HG03064 (cell line): ENCODE data around the gene TMED7.
A peak's percentile ranks its signal among the peaks of the same experiment; 100 is the strongest.

Experiments
- ATAC-seq: cut with Tn5 transposase; IDR thresholded peaks from one replicate; pipeline ENCODE4 v1.9.1; 2021; ENCODE audit warnings: low read depth; ENCODE audit not compliant: unreplicated experiment

TMED7 gene

DNA sequence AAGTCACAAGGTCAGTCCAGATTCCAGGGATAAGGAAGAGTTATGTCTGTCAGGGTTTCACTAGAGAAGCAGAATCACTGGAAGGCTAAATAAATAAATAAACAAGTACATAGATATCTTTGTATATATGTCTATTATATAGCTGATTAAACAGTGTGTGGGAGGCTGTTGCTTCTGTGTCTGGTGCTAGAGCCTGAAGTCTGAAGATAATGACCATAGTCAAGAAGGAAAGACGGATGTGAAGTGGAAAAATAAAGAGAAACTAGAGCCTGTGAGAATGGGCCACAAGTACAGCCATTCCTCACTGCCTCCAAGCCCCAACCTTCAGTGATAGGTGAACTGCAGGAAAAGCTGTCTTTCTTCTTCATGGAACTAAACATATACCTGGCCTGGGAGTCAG, 4.1 kb upstream of the TMED7 start:
- no peak for ATAC-seq

DNA sequence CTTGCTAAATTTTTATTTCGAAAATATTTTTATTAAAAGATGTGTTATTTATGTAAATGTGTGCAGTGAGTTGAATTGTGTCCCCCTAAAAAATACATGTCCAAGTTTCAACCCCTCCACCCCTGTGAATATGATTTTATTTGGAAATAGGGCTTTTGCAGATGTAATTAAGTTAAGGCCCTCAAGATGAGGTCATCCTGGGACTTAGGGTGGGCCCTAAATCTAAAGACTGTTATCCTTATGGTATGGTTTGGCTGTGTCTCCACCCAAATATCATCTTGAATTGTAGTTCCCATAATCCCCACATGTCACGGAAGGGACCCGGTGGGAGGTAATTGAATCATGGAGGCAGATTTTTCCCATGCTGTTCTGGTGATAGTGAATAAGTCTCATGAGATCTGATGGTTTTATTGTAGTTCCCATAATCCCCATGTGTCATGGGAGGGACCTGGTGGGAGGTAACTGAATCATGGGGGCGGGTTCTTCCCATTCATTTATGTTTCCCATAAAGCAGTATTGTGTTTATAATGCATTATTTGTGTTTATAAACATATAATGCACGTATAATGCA, 1.5 kb upstream of the TMED7 start:
- ATAC-seq = no peak

DNA sequence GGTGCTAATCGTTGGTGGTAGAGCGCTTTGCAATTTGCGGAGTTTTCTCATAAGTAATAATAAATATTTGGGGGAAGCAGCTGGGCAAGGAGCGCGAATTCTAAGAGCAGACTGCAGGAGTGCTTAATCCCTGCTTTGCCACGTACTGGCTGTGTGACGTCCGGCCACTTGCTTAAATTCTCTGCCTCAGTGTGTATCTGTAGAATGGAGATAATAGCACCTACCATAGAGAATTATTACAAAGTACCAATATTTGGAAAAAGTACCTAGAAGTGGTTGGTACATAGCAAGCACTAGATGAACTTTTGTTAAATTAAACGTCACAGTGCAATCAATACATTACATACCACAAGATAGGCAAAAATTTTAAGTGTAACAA, 598 bp upstream of the TMED7 start:
- ATAC-seq = peak; percentile 35

DNA sequence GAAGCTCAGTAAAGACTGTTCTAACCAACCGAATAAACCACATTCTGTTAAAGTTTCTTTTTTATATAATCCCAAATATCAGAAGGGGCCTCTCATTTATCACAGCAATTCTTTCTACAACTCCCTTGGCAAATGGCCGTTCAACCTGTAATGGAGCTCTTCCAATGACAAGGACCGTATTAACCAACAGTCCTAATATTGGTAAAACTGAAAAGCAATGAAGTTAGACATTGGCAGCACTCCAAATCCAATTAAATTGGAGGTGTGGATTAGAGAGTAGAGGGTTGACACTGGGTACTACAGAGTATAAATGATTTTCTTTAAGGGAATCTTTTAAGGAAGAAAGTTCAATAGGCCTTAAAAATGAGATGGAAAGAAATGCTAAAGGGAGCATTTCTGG, 842 bp downstream of the TMED7 start:
- ATAC-seq = no peak

DNA sequence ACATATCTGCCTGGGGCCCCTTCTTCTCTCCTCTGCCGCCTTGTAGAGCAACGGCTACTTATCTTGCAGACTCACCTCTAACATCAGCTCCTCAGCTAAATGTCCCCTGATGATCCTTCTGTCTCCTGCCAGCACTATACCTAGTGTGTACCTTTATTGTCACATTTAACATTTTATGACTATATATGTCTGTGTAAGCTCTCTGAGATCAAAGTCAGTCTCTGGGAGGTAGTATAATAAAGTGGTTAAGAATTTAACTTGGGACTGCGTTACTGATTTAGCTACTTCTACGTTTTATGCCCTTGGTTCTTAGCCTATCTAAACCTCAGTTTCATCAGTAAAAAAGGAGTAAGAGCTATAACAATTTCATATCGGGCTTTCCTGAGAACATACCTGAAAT, 2.2 kb downstream of the TMED7 start:
- no peak for ATAC-seq

DNA sequence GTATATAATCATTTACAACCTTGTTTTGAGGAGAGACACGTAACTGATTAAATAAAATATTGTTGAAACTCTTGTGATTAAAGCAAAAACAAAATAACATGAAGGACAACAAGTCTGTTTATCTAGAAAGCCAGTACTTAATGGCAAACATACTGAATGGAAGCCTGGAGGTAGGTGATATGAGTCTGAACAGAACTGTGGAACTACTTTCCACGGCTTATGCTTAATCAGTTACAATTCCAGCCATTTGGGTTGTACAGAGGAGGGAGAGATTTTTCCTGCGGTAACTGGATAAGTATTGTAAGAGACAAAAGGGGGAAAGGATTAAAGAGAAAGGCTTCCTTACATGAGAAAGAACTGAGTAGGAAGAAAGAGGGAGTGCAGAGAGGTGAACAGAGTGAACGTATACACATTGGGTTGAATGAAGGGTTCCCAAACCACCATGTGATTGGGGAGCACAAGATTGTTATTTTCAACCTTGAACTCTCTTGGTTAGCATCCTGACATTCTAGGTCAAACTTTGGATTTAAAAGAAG, 4.4 kb downstream of the TMED7 start:
- no peak for ATAC-seq

DNA sequence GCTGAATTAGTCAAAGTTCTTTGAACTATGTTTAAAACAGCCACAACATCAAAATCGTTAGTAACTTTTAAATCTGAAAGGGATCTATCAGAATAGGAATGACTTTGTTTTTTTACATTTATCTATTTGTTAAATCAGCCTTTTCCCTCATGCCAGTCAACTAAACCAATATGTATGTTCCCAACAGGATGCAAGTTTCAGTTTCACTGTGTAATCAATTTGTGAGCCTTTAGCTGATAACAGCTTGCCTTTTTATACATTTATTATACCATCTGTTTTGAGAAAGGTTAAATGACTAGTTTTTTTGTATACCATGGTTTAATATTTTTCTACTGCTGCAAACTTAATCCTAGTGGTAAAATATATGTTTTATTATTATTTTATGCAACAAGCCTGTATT, 8.9 kb downstream of the TMED7 start:
- no peak for ATAC-seq

DNA sequence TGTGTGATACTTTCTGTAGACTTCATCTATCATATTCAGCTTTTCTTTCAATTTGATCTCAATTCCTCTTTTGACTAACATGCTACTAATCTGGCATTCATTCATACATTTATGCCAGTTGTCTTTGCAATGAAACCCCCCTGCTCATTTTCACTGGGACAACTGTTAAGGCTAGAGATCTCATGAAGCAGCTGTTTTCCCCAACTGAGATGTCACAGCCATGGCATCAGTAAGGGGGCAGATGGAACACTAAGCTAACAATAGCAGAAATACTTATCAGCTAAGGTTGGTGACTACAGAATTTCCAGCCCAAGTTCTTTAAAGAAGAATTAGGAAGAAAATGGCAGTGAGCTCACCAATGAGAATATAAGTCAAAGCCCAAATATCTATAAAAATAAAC, 9.4 kb downstream of the TMED7 start:
- ATAC-seq = no peak

DNA sequence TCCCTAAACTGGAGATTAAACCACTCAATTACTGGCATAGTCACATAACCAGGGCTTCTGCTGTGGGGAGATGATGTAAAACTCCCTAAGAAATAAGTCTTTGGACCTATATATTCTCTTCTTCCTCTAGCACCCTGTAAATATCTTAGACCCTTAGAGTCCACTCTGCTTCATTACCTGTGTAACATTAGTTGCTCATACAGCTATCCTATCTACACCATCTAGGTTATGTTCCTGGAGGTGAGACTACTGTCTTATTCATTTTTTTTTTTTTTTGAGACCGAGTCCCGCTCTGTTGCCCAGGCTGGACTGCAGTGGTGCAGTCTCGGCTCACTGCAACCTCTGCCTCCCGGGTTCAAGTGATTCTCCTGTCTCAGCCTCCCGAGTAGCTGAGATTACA, 14.0 kb downstream of the TMED7 start:
- ATAC-seq = no peak

DNA sequence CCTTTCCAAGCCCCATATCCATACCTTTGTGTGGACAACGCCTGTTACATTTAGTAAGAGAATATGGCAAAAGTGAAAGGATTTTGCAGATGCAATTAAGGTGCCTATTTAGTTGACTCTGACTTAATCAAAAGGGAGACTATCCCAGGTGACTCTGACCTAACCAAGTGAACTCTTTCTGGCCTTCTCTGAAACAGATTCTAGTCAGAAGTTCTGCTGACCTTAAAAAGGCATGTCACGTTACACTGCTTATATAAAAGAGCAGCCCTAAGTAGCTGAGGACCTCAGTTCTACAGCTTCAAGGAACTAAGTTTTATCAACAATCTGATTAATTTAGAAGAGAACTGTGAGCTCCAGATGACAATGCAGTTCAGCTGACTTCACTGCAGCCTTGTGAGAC, 17.9 kb downstream of the TMED7 start:
- ATAC-seq = no peak

DNA sequence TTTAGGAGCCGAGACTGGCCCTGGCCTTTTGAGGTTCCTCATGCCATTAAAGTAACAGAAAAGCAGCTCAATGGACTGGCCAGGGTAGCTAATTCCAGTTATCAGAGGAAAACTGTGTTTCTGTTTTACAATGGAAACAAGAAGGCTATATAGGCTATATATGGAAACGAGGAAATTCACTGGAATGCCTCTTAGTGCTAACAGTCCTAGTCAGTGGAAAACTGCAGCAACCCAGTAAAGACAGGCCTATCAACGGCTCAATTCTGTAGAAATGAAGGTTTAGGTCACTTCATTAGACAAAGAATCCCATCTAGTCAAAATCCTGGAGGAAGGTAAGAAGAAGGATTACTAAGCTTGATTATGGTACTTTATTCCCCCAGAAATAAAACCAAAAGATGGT, 20.4 kb downstream of the TMED7 start:
- ATAC-seq = no peak

DNA sequence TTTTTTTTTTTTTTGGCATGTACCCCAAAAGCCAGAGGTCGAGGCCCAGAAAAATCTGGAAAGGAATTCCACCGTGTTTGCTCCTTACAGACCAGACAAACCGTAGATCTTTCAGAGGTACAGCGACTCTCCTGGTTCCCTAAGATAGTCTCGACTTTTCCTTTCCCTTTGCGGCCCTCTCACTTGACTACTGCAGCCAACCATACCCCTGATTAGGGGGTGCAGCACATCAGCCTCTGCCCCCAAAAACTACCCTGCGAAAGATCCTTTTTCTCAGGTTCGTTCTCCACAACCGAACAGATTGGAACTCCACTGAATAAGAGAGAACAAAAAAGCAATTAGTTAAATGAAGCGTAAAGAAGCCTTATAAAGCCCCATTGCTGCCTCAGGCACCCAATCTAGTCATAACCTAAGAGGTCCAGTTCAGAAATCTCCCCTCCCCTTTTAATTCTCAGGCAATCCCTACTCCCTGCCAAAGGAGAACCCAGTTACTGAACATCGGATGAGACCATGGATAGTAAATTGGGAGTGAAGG, 23.2 kb downstream of the TMED7 start:
- no peak for ATAC-seq

DNA sequence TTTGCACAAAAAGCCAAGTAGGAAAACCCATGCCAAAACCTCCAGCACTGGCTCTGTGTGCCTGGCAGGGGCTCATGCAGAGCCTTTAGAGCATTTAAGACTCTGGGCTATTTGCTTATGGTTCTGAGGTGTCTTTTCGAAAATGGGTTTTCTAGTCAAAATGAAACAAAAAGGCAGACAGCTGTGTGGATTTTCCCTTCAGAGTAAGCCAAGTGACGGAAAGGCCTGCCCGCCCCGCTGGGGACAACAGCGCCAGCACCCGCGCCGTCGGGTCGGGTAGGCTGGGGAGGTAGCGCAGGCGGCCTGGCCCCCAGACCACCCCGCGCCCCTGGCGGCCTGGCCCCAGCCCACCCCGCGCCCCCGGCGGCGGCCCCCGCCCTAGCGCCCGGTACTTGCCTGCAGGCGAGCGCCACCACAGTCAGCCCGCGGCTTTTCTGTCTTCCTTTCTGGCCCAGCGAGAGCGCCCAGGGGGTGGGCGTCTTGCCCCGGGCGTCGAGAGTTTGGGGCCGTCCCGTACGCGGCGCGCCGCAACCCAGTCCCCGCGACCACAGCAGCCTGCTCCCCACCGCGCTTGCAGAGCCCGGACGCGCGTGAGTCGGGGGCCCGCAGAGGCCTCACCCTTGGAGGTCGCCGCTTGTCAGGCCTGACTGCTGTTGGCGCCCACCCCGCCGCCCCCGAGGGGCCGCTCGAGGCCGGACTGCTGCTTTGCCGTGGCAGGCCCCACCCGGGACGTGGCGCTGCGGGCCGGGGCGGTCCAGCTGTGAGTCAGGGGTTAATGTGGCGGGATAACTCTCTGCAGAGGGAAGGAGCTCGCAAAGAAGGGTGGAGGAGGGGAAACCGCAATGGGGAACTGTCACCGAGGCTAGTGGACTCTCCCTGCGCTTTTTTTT, 23.9 kb downstream of the TMED7 start, which contains the start of gene TICAM2:
Gene TICAM2, minus strand, starts transcription at position 779 of the 890 bp plus-strand sequence. CDS start 21,223 bp downstream, outside the sequence.
- peak; percentile 77 for ATAC-seq

DNA sequence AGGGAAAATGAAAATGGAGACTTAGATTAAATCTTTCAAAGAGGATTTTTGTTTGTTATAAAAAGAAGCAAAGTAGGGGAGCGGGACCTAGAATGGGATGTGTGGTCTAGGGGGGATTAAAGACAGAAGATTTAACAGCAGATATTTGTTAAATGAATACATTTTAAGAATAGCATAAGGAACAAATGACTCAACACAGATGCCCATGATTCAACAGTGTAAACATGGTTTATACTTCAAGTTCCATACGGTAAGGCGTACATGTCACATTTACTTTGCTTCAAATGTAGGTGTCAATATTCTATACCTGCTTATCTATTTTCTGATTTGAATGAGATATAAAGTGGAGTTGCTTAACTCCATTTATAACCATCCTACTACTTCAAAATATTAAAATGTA, 25.1 kb downstream of the TMED7 start:
- no peak for ATAC-seq

DNA sequence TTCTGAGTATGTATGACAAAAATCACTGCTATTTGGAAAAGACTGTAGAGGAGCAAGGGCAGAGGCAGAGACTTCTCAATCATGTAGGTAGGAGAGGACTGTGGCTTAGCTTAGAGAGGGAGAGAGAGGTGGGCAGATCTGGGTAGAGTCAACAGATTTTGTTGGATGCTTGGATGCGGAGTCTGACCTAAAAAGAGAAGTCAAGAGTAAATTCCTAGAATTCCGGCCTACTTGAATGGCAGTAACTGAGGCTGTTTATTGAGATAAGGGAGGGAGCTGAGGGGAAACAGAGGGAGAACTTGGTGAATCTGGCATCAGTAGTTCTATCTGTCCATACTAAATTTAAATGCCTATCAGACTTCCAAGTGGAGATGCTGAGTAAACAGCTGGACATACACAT, 25.9 kb downstream of the TMED7 start:
- peak; percentile 3 for ATAC-seq

DNA sequence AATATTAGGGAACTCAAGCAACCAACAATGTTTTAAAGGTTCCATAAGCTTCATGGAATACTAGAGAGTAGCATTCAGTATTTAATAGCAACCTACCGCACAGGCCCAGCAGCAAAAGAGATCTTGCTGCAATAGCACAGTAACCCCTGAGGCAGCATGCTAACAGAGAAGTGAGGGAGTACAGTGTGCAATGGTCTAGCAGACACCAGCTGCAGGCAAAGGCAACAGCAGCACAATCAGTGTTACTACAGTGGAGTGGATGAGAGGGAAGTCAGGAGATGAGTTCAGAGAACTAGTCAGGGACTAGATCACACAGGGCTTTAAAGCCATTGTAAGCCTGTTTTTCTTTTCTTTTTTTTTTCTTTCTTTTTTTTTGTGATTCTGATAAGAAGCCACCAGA, 26.3 kb downstream of the TMED7 start:
- ATAC-seq = peak; percentile 43

DNA sequence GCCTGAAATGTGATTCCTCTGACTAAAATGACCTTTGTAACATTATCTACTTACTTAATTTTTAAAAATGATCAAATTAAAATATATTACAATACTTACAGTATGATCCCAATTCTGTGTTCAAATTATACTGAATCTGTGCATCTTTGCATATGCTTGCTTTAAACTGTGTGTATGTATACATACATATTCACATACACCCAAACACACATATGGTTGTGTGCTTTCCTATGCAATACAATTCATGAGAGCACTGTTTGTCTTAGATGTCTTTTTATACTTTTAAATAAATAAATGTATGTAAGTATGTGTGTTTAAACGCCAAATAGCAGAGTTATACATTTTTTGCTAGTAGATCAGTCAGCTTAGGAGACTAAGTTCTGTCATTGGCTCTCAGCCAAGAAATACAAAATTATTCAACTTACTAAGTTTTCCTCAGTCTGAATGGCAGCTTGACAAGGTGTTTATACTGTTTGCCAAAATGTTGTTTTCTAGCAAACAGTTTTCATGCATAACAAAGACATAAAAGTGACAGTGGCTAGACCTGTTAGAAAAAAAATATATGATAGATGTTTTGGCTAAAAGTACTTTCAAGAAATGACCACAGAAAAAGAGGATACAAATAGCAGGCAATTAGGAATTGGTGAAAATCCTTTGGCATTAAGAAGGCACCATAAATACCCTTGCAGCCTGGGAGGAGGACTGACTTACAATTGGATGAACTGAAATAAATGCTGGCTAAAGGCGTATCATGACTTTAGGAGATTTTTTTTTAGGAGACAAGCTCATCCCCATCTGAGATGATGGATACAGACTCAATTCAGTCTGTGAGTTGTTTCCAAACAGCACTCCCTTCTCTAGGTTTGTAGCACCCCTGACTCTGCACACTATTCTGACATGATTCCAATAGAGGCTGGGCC, 31.4 kb downstream of the TMED7 start:
- no peak for ATAC-seq

DNA sequence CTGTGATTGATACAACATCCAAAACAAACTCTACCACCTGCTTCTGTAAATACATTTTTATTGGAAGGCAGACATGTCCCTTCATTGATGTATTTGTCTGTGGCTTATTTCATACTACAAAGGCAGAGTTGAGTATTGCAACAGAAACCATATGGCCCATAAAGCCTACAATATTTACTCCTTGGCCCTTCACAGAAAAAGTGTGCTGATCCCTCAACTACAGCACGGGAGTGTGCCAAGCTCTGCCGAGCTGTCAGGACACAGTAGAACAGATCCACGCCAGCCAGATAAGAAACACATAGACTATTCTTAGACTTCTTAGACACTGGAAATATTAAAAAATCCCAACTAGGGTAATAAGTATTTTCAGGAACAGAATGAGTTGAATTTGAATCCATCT, 36.8 kb downstream of the TMED7 start:
- no peak for ATAC-seq

DNA sequence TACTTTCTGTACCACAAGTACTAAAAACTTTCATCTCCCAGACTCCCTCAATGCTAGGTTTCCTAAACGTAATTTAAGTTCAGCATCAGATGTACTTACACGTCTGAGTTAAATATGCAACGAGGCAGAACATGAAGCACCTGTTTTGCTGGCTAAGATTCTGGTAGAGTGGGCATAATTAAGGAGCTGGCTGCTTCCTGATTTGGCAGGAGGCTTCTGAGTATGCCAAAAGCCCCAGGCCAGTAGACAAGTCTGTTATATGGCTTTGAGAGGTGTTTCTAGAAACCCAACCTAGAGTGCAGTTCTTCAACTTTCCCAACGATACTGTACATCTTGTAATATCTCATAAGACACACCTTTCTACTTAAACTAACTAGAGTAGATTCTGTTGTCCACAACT, 37.2 kb downstream of the TMED7 start:
- no peak for ATAC-seq

DNA sequence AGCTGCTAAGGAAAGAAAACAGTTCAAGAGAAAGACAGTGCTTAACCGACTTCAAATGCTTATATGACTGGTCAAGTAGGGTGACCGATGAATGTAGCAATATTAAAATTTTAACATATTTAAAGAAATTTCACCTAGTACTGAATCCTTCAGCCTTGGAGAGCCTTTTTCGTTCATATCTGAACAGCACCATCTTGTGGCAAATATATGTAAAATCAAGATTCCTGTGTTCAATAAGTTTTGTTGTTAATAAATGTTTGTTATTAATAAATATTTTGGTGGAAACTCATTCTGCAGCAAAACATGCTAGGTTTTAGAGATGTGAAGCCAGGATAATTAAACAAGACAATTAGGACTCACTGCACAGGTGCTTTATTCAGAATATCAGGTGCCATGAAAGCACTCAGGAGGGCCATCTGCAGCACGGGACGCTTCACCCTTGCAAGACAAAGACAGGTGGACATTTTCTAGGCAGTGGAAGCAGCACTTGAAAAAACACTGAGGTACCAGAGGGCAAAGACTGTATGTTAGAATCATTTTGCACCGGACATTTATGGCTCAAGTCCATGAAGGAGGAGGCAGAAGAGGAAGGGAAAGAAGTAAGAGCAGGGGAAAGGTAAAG, 39.2 kb downstream of the TMED7 start:
- ATAC-seq = no peak
